Measurements from ENCODE around the gene PLK3. TPM values are rescaled to one million over a fixed set of nuclear protein-coding genes. Genes with fewer than 3 reads are reported as not detected.
A peak's percentile ranks its signal among the peaks of the same experiment; 100 is the strongest.

The PLK3 gene
- total and polyA plus RNA-seq, 2 of the 4 experiments (the other 2 are of a cell fraction): 15.8 to 51.6 TPM

DNA sequence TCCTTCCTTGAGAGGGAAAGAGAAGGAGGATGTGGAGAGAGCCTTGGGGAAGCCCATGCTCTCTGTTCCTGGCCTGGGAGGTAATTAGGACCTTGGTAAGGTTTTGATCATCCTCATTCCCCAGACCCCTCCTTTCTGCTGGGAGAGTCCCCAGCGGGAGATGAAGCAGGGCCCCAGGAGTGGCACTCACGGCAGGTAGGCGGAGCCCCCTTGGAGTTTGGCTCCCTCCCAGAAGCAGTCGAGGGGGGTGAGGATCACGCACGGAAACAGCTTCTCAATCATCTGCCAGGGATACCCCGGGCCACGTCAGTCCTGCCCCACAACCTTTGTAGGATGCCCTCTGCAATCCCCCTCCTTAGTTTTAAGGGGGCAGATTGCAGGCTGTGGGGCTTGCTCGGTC is 31.3 kb downstream of the PLK3 start:
- POLR2A ChIA-PET (ENCODE audit: unreplicated experiment): no interaction called here
- BruUV-seq (replicated peaks): no TSS peak
- in situ Hi-C loops (cut with MboI; ENCODE audit: low sequenced_read_pairs): loop anchor here (10.0 kb wide), 1 partner anchor 473 kb away; no protein-coding TSS in a partner anchor

More for the DNA sequence above, 31.3 kb downstream of the PLK3 start:
- H3K4me3 ChIP-seq (ENCODE audit: insufficient read depth, low read depth, low read length): no peak overlapping the region
- no peak for ATAC-seq (ENCODE audit: low read depth)
- intact Hi-C loops (cut with micrococcal nuclease) (no loop called here), dilution Hi-C loops (cut with HindIII; ENCODE audit: low sequenced_read_pairs, unreplicated experiment) (no loop called here)
- H3K27ac ChIP-seq (ENCODE audit: insufficient read depth, low read length): no peak overlapping the region
- TF ChIP-seq MXI1 (IDR thresholded peaks at IDR 0.05; ENCODE audit: borderline replicate concordance, low read depth, low read length): no peak
- TF ChIP-seq, protein P1, sequence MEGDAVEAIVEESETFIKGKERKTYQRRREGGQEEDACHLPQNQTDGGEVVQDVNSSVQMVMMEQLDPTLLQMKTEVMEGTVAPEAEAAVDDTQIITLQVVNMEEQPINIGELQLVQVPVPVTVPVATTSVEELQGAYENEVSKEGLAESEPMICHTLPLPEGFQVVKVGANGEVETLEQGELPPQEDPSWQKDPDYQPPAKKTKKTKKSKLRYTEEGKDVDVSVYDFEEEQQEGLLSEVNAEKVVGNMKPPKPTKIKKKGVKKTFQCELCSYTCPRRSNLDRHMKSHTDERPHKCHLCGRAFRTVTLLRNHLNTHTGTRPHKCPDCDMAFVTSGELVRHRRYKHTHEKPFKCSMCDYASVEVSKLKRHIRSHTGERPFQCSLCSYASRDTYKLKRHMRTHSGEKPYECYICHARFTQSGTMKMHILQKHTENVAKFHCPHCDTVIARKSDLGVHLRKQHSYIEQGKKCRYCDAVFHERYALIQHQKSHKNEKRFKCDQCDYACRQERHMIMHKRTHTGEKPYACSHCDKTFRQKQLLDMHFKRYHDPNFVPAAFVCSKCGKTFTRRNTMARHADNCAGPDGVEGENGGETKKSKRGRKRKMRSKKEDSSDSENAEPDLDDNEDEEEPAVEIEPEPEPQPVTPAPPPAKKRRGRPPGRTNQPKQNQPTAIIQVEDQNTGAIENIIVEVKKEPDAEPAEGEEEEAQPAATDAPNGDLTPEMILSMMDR (conservative IDR thresholded peaks at IDR 0.05; ENCODE audit: low read depth, low read length): no peak
- TF ChIP-seq NFE2L2 (IDR thresholded peaks at IDR 0.05; ENCODE audit: low read depth, low read length): no peak
- no peak for TF ChIP-seq FOS (IDR thresholded peaks at IDR 0.05; ENCODE audit: low read depth, low read length)
- no peak for TF ChIP-seq CEBPB (IDR thresholded peaks at IDR 0.05; ENCODE audit: low read depth, low read length)
- no peak for TF ChIP-seq MAFK (IDR thresholded peaks at IDR 0.05; ENCODE audit: low read depth, low read length)
- TF ChIP-seq, protein P2, sequence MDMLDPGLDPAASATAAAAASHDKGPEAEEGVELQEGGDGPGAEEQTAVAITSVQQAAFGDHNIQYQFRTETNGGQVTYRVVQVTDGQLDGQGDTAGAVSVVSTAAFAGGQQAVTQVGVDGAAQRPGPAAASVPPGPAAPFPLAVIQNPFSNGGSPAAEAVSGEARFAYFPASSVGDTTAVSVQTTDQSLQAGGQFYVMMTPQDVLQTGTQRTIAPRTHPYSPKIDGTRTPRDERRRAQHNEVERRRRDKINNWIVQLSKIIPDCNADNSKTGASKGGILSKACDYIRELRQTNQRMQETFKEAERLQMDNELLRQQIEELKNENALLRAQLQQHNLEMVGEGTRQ (IDR thresholded peaks at IDR 0.05; ENCODE audit: low read depth, low read length): no peak
- no peak for TF ChIP-seq SMC3 (IDR thresholded peaks at IDR 0.05; ENCODE audit: low read depth, low read length)
- no peak for TF ChIP-seq MAZ (IDR thresholded peaks at IDR 0.05; ENCODE audit: borderline replicate concordance, low read depth, low read length)
- no peak for TF ChIP-seq RCOR1 (IDR thresholded peaks at IDR 0.05; ENCODE audit: insufficient replicate concordance, low read length)
- TF ChIP-seq RAD21 (IDR thresholded peaks at IDR 0.05; ENCODE audit: low read length): no peak
- H2AK5ac ChIP-seq (ENCODE audit: low read depth, low read length): peak overlapping the region; percentile 2; the same call in 1 of the 2 replicates
- H3K14ac ChIP-seq (replicated peaks; ENCODE audit: low read depth, low read length): no peak overlapping the region
- CTCF ChIA-PET: no interaction called here
- H3K4me2 ChIP-seq (ENCODE audit: low read depth, low read length): no peak overlapping the region
- H3K18ac ChIP-seq (ENCODE audit: low read depth, low read length): no peak overlapping the region
- no peak overlapping the region for H2BK5ac ChIP-seq (ENCODE audit: low read depth, low read length, poor library complexity, severe bottlenecking)
- no peak overlapping the region for H4K5ac ChIP-seq (ENCODE audit: low read depth, low read length)
- no peak overlapping the region for H4K91ac ChIP-seq (ENCODE audit: insufficient read depth, low read depth, low read length)
- no peak for DNase-seq
- H3K23ac ChIP-seq (ENCODE audit: low read depth, low read length): no peak overlapping the region
- peak overlapping the region; percentile 28 for H2AK9ac ChIP-seq (replicated peaks; ENCODE audit: low read depth, low read length, poor library complexity)
- H2BK20ac ChIP-seq (ENCODE audit: low read depth, low read length): no peak overlapping the region
- H2BK120ac ChIP-seq (ENCODE audit: low read depth, low read length): no peak overlapping the region
- no peaks in the 10 kb centered on the region for H3K9me1 ChIP-seq (ENCODE audit: insufficient read depth, low read length)
- WGBS, 2 experiments (ENCODE audit: extremely low coverage in 2 of 2, insufficient read length in 1 of 2): 0% methylated on average over 1 of the region's 9 CpGs; no CpG with 5 or more reads in 1 of the 2 experiments
- H3K36me3 ChIP-seq (ENCODE audit: control insufficient read depth, insufficient read depth, low read length): no peaks in the 10 kb centered on the region
- no peak overlapping the region for H3K56ac ChIP-seq (ENCODE audit: extremely low read depth, insufficient read depth, low read length)
- H3K4ac ChIP-seq (ENCODE audit: low read depth, low read length): no peak overlapping the region
- no peaks in the 10 kb centered on the region for H3K9me3 ChIP-seq (ENCODE audit: control insufficient read depth, insufficient read depth, low read length)
- H3K79me1 ChIP-seq (ENCODE audit: low read depth in 1 of 2, low read length in 2 of 2): no peaks in the 10 kb centered on the region
- no peak overlapping the region for H3K9ac ChIP-seq (ENCODE audit: low read depth, low read length)
- no peaks in the 10 kb centered on the region for H3K27me3 ChIP-seq (ENCODE audit: control insufficient read depth, insufficient read depth, low read length)
- H3K4me1 ChIP-seq (ENCODE audit: control insufficient read depth, insufficient read depth, low read length): no peaks in the 10 kb centered on the region
- H2AFZ ChIP-seq (replicated peaks; ENCODE audit: low read length, poor library complexity): peak overlapping the region; percentile 27
- H4K20me1 ChIP-seq (ENCODE audit: insufficient read depth, low read length): no peaks in the 10 kb centered on the region
- no peak overlapping the region for H4K8ac ChIP-seq (ENCODE audit: low read depth in 2 of 2, low read length in 2 of 2)
- no peak overlapping the region for H2BK15ac ChIP-seq (ENCODE audit: low read depth, low read length)
